ENCODE results near the gene TSPAN10. TPM values are rescaled to one million over a fixed set of nuclear protein-coding genes. Genes with fewer than 3 reads are reported as not detected.
A peak's percentile ranks its signal among the peaks of the same experiment; 100 is the strongest.

Gene TSPAN10
- total and polyA plus RNA-seq, 2 of the 4 experiments (the other 2 are of a cell fraction): 1.4 to 4.5 TPM

DNA sequence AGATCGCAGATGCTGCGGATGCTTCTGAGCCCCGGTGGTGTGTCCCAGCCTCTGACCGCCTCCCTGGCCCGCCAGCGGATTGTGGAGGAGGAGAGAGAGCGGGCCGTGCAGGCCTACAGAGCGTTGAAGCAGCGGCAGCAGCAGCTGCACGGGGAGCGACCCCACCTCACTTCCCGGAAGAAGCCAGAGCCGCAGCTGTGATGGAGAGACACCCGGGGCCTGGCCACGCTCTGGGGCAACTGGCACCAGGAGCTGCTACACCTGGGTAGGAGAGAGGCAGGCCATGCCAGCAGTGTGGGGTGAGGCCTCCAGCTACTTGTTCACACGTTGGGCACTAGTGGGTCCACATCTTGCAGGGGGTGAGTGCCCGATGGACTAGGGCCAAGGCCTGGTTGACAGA is 35.5 kb downstream of the TSPAN10 start:
- POLR2A ChIA-PET (ENCODE audit: unreplicated experiment): no interaction called here
- WGBS, 2 experiments (ENCODE audit: extremely low coverage in 2 of 2, insufficient read length in 1 of 2): 94% methylated on average over 5 of the region's 18 CpGs; no CpG with 5 or more reads in 1 of the 2 experiments
- Histone ChIP-seq H3K18ac (ENCODE audit: low read depth, low read length) (no peak overlapping the region), H2BK5ac (ENCODE audit: low read depth, low read length, poor library complexity, severe bottlenecking) (no peak overlapping the region), H2AK9ac (replicated peaks; ENCODE audit: low read depth, low read length, poor library complexity) (no peak overlapping the region), H3K4ac (ENCODE audit: low read depth, low read length) (no peak overlapping the region), H4K20me1 (ENCODE audit: insufficient read depth, low read length) (peaks cover 8% of the 10 kb centered on the region; the same call in 1 of the 2 replicates), H3K9me1 (ENCODE audit: insufficient read depth, low read length) (peaks cover 3% of the 10 kb centered on the region; the same call in 1 of the 2 replicates), H3K9me3 (ENCODE audit: control insufficient read depth, insufficient read depth, low read length) (no peaks in the 10 kb centered on the region), H3K14ac (replicated peaks; ENCODE audit: low read depth, low read length) (no peak overlapping the region), H3K9ac (ENCODE audit: low read depth, low read length) (no peak overlapping the region), H2AK5ac (ENCODE audit: low read depth, low read length) (no peak overlapping the region), H4K8ac (ENCODE audit: low read depth in 2 of 2, low read length in 2 of 2) (no peak overlapping the region), H3K27me3 (ENCODE audit: control insufficient read depth, insufficient read depth, low read length) (no peaks in the 10 kb centered on the region), H2AFZ (replicated peaks; ENCODE audit: low read length, poor library complexity) (peak overlapping the region; percentile 39), H3K4me2 (ENCODE audit: low read depth, low read length) (no peak overlapping the region), H2BK20ac (ENCODE audit: low read depth, low read length) (no peak overlapping the region), H3K27ac (ENCODE audit: insufficient read depth, low read length) (no peak overlapping the region), H2BK15ac (ENCODE audit: low read depth, low read length) (no peak overlapping the region), H3K4me1 (ENCODE audit: control insufficient read depth, insufficient read depth, low read length) (peaks cover 3% of the 10 kb centered on the region; the same call in 1 of the 2 replicates), H3K23ac (ENCODE audit: low read depth, low read length) (no peak overlapping the region), H4K91ac (ENCODE audit: insufficient read depth, low read depth, low read length) (no peak overlapping the region), H3K36me3 (ENCODE audit: control insufficient read depth, insufficient read depth, low read length) (peaks cover 52% of the 10 kb centered on the region), H4K5ac (ENCODE audit: low read depth, low read length) (no peak overlapping the region), H2BK120ac (ENCODE audit: low read depth, low read length) (no peak overlapping the region), H3K79me1 (ENCODE audit: low read depth in 1 of 2, low read length in 2 of 2) (peaks cover 19 to 56% of the 10 kb centered on the region in 2 experiments), H3K56ac (ENCODE audit: extremely low read depth, insufficient read depth, low read length) (no peak overlapping the region), H3K4me3 (ENCODE audit: insufficient read depth, low read depth, low read length) (no peak overlapping the region)
- CTCF ChIA-PET: no interaction called here
- dilution Hi-C loops (cut with HindIII; ENCODE audit: low sequenced_read_pairs, unreplicated experiment) (no loop called here), in situ Hi-C loops (cut with MboI; ENCODE audit: low sequenced_read_pairs) (no loop called here), intact Hi-C loops (cut with micrococcal nuclease) (no loop called here)
- no TSS peak for BruUV-seq (replicated peaks)
- DNase-seq: no peak
- TF ChIP-seq, protein P1, sequence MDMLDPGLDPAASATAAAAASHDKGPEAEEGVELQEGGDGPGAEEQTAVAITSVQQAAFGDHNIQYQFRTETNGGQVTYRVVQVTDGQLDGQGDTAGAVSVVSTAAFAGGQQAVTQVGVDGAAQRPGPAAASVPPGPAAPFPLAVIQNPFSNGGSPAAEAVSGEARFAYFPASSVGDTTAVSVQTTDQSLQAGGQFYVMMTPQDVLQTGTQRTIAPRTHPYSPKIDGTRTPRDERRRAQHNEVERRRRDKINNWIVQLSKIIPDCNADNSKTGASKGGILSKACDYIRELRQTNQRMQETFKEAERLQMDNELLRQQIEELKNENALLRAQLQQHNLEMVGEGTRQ (IDR thresholded peaks at IDR 0.05; ENCODE audit: low read depth, low read length): no peak
- TF ChIP-seq FOS (IDR thresholded peaks at IDR 0.05; ENCODE audit: low read depth, low read length) (no peak), MAZ (IDR thresholded peaks at IDR 0.05; ENCODE audit: borderline replicate concordance, low read depth, low read length) (no peak)
- no peak for ATAC-seq (ENCODE audit: low read depth)
